GM18909 (cell line): ENCODE measurements around the gene ZBTB8B.

Experiments
- ATAC-seq: cut with Tn5 transposase; IDR thresholded peaks from one replicate; pipeline ENCODE4 v1.9.1; 2021; ENCODE audit warnings: mild to moderate bottlenecking; ENCODE audit not compliant: unreplicated experiment, poor library complexity

The ZBTB8B gene

DNA sequence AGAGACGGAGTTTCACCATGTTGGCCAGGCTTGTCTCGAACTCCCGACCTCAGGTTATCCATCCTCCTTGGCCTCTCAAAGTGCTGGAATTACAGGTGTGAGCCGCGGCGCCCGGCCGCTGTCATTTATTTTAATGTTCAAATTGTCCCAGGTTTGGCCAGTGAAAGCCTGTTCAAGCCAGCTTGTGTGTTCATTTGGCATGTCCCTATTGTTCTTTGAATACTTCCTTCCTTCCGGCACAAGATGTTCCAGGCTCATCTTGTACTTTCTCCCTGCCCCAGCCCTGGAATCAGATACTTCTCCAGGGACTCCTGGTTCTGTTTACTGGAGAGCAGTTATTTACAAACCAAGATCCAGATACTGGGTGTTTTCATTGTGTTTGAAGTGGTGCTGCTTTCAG, 37.0 kb downstream of the ZBTB8B start:
- no peak for ATAC-seq

- ATAC-seq: no peak
These were observed 38.3 kb downstream of the ZBTB8B start for GRCh38 chr1:32503153-32503552.

DNA sequence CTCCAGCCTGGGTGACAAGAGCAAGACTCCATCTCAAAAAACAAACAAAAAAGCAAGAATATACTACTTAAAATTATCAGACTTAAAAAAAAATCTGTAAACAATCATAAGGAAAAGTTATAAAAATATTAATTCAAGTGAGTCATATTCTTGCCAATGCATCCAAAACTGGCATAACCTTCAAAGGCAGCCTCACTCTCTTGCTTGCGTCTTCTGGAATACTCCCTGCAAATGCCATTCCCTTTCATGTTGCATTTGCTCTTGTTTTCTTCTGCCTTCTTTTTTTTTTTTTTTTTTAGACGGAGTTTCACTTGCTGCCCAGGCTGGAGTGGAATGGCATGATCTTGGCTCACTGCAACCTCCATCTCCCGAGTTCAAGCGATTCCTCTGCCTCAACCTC, 42.1 kb downstream of the ZBTB8B start:
- no peak for ATAC-seq

- no peak for ATAC-seq
These were observed 43.9 kb downstream of the ZBTB8B start for GRCh38 chr1:32508761-32509160.

DNA sequence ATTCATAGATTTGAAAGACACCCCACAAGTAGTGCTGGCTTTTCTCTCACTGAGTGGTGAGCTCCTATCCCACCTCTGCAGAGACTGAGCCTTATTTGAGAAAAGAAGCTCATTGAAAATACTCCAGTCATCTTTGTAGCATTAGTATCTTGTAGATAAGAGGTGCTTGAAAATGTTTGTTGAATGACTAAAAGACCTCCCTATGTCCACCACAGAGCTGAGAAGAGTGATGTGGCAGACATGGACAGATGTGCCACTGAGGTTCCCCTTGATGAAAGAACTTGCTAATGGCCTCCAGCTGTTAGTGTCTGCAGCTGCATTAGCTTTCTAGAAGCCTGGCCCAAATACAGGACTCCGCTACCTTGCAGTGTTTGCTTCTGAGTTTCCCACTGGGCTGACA, 45.1 kb downstream of the ZBTB8B start:
- ATAC-seq: no peak
